Femur (tissue), 1 donor: ENCODE data around the gene CEP112.

Experiments used
- DNase-seq: peaks from one replicate; pipeline ENCODE4 v3.0.0-alpha.2; 2017

CEP112 gene

GRCh38 chr17:66054242-66054641 is 137.7 kb downstream of the CEP112 start:
- no peak for DNase-seq

- DNase-seq: no peak
Observed at GRCh38 chr17:66044083-66044482, 147.8 kb downstream of the CEP112 start.

- no peak for DNase-seq
Observed at GRCh38 chr17:66043419-66043818, 148.5 kb downstream of the CEP112 start.

GRCh38 chr17:66040402-66040801 is 151.5 kb downstream of the CEP112 start:
- DNase-seq: no peak

DNA sequence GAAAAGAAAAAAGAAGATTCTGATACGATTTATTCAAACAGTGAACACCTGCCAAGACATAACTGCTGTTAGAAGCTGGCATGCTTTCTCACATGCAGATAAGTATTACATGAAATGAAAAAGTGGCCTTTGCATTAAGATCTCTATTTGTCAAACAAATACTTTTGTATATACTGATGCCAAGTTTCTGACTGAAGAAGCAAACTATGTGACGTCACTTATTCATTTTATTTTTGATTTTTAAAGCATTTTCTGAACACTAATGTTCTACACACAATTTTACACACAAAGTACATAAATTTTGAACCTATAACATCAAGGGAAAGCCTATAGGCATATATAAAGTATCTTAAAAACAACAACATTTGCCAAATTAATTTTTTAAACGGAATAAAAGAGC is 153.8 kb downstream of the CEP112 start:
- DNase-seq: no peak

- no peak for DNase-seq
Observed at GRCh38 chr17:66037221-66037620, 154.7 kb downstream of the CEP112 start.

DNA sequence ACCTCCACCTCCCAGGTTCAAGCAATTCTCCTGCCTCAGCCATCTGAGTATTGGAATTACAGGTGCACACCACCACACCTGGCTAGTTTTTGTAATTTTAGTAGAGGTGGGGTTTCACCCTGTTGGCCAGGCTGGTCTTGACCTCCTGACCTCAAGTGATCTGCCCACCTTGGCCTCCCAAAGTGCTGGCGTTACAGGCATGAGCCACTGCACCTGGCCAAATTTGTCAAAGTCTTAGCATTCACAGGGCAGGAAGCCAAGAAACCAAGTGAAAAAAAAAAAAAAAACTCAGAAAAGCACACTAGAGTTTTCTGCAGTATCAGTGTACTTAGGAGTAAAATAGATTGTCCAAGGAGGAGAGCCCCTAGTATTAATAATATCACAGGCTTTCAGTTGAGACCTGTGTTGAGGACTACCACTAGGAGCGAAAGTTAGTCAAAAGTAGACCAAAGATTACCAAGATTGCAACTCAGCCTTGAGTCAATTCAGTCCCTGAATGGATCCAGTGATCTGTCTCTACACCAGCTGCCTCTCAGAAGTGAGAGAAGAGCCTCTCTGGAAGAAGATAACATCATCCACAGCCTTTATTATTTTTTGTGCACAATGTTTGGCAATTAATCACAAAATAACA is 159.7 kb downstream of the CEP112 start:
- DNase-seq: no peak

GRCh38 chr17:66025551-66025950 is 166.4 kb downstream of the CEP112 start:
- no peak for DNase-seq

DNA sequence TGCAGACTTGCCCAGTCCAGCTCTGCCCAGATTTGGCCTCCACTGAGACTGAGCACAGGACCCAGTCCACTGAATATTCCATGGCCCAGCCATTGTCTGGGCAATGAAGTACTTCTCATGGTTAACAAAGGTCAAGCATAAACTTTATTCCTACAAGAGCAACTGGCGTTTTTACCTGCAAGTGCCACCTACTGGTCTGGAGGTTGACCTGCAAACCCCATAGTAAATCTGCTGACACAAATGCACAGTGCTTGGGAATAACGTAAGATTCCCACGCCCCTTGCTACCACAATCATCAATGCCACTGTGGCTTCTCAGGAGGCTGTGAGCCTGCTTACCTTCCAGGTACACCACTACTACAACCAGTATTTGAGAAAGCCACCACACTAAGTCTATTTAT is 170.2 kb downstream of the CEP112 start:
- DNase-seq: no peak

- DNase-seq: no peak
Observed at GRCh38 chr17:66018786-66019185, 173.1 kb downstream of the CEP112 start.

- no peak for DNase-seq
Observed at GRCh38 chr17:66016231-66016630, 175.7 kb downstream of the CEP112 start.

DNA sequence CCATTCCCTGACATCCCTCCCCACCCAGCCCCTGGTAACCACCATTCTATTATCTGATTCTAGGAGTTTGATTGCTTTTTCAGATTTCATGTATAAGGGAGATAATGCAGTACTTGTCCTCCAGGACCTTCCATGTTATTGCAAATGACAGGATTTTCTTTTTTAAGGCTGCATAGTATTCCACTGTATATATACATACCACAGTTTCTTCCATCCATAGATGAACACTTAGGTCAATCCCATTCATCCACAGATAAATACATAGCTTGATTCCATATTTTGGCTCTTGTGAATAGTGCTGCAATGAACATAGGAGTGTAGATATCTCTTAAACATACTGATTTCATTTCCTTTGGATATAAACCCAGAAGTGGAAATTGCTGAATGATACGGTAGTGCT is 183.3 kb downstream of the CEP112 start:
- DNase-seq: no peak

DNA sequence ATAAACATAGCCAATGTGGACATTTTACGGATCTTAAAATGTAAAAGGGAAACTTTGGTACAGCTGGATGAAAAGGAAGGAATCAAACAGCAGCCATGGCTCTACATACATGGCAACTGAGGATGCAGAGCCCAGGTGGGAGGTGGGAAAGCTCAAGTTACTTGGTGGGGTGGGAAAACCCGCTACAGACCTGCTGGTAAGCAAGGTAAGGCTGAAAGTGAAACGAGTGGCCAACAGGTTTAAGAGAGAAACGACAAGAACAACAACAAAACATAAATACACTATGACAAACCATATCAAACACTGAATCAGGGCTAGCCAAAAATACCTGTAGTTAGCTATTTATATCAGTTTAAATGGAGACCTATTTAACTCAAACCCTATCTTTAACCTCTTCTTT is 185.3 kb downstream of the CEP112 start:
- DNase-seq: no peak

DNA sequence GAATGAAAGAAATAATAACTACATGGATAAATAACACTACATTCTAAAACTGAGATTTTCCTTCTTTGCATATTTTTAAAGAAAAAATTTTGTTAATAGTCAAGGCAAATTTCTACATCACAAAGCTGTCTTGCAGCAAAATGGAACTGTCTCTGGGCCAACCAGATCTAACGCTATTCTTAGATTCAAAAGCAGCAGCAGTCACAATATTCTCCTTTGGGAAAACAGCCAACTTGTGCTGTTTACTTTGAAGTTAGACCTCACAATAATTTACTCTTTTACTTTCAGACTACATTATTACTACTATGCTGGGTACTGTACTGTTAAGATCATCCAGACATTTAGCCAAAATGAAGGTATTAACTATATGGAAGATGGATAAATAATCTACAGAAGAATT is 189.1 kb downstream of the CEP112 start:
- no peak for DNase-seq

GRCh38 chr17:66002063-66002585 is 189.8 kb downstream of the CEP112 start:
- no peak for DNase-seq

GRCh38 chr17:66000216-66000615 is 191.7 kb downstream of the CEP112 start:
- no peak for DNase-seq

DNA sequence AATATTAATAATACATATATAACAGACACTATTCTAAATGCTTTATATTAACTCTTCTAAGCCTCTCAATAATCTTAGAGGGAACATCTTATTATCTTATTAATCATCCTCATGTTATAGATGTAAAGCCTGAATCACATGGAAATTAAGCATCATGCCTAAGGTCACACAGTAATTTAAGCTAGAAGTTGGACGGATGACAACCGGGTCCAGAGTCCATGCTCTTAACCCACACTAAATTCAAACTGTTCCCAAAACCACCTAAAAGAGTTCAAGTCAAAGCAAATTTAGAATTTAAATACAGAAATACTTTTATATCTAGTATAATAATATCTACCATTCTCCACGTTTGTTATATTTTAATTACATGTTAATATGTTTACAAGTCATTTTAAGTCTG is 193.3 kb downstream of the CEP112 start:
- DNase-seq: no peak

- DNase-seq: no peak
Observed at GRCh38 chr17:65994679-65995078, 197.3 kb downstream of the CEP112 start.

GRCh38 chr17:65994114-65994513 is 197.8 kb downstream of the CEP112 start:
- DNase-seq: no peak

- no peak for DNase-seq
Observed at GRCh38 chr17:65990593-65990992, 201.3 kb downstream of the CEP112 start.

- DNase-seq: no peak
Observed at GRCh38 chr17:65988451-65988850, 203.5 kb downstream of the CEP112 start.

DNA sequence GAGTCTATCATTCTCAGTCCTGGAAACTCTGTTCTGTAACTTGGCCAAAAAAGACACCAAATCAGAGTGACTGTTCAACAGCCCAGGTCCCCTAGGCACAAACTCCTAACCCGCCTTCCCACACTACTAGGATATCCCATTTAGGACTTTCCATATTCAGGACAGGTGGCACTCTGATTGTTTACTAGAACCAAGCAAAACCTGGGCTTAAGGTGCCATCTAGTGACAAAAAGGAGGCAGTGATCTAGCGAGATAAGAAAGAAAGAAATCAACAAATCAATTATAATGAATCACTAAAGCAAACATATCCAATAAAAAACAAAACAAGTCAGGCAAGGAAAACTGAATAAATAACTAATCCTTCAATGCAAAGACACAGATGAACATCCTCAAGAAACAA is 203.9 kb downstream of the CEP112 start:
- no peak for DNase-seq

- DNase-seq: no peak
Observed at GRCh38 chr17:65985571-65985970, 206.4 kb downstream of the CEP112 start.

- no peak for DNase-seq
Observed at GRCh38 chr17:65984299-65984698, 207.6 kb downstream of the CEP112 start.

DNA sequence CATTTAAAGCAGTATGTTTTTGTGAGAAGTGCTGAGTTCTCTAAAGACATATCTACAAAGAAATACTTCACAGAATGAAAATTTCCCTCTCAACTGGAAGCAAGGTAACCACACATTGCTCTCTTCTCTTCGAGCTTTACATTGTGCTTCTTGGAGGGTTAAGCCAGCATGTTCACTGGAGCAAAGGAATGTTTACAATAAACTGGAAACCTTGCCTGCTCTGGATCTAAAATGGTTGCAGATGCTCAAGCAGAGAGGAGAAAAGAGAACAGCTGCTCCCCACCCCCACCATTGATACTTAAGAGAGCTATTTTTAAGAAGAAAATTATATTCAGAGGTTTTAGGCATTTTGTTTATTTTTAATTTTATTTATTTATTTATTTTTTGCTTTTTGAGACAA is 213.1 kb downstream of the CEP112 start:
- DNase-seq: no peak
